ENCODE measurements around the gene AKAP1. TPM values are rescaled to one million over a fixed set of nuclear protein-coding genes. Genes with fewer than 3 reads are reported as not detected.

Gene AKAP1
- total RNA-seq, 1 donor from 2014 or later, result 87.3 TPM

DNA sequence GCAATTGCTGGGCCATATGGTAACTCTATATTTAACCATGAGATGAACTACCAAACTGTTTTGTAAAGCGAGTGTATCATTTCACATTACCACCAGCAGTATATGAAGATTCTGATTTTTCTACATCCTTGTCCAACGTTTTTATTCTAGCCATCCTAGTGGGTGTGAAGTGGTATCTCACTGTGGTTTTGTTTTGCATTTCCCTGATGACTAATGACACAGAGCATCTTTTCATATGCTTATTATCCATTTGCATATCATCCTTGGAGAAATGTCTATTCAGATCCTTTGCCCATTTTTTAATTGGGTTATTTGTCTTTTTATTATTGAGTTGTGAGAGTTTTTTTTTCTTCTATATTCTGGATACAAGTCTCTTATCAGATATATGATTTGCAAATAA is 83.6 kb downstream of the AKAP1 start:
- DNase-seq, result no peak

GRCh38 chr17:57170866-57171265 is 85.8 kb downstream of the AKAP1 start:
- no peak for DNase-seq

Other genes starting within 250 kb of the AKAP1 start
- 22.1 TPM for gene TRIM25, start 171.2 kb upstream of the AKAP1 start, total RNA-seq
- gene COIL, start 124.2 kb upstream of the AKAP1 start, total RNA-seq, result 17.4 TPM
- gene SCPEP1, start 107.1 kb upstream of the AKAP1 start, total RNA-seq, result 32.1 TPM
- 54.9 TPM for gene MSI2, start 171.3 kb downstream of the AKAP1 start, total RNA-seq

Measured in tongue (tissue), 2 donors.